ENCODE data around the gene TIGD7.
A peak's percentile ranks its signal among the peaks of the same experiment; 100 is the strongest.

The TIGD7 gene

GRCh38 chr16:3295783-3296182 lies 9.4 kb downstream of the TIGD7 start:
- no peak overlapping the region for H3K4me3 ChIP-seq (ENCODE audit: low read length)
- DNase-seq (ENCODE audit: low read depth), result no peak
- TF ChIP-seq CTCF (conservative IDR thresholded peaks at IDR 0.05; ENCODE audit: low read length), result no peak

GRCh38 chr16:3295209-3295608 lies 10.0 kb downstream of the TIGD7 start:
- DNase-seq (ENCODE audit: low read depth), result no peak
- no peak overlapping the region for H3K4me3 ChIP-seq (ENCODE audit: low read length)
- TF ChIP-seq CTCF (conservative IDR thresholded peaks at IDR 0.05; ENCODE audit: low read length), result no peak

DNA sequence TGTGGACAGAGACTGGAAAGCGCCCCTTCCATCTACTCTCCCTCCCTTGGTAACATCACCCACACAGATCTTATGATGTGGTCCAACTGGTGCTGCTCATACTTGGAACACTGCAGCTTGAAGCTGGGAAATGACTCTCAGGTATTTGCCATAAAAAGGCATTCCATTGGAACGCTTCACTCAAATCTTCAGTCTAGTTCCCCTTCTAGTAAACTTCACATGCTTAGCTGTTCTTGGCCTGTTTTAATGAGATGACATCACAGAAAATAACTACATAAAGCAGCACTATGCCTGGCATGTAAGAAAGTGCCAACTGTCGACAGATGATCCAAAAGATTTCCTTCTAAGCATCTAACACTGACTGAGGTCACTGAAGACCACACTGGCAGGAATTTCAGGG lies 12.6 kb downstream of the TIGD7 start:
- no peak for TF ChIP-seq CTCF (conservative IDR thresholded peaks at IDR 0.05; ENCODE audit: low read length)
- no peak overlapping the region for H3K4me3 ChIP-seq (ENCODE audit: low read length)
- DNase-seq (ENCODE audit: low read depth), result peak; percentile 67

DNA sequence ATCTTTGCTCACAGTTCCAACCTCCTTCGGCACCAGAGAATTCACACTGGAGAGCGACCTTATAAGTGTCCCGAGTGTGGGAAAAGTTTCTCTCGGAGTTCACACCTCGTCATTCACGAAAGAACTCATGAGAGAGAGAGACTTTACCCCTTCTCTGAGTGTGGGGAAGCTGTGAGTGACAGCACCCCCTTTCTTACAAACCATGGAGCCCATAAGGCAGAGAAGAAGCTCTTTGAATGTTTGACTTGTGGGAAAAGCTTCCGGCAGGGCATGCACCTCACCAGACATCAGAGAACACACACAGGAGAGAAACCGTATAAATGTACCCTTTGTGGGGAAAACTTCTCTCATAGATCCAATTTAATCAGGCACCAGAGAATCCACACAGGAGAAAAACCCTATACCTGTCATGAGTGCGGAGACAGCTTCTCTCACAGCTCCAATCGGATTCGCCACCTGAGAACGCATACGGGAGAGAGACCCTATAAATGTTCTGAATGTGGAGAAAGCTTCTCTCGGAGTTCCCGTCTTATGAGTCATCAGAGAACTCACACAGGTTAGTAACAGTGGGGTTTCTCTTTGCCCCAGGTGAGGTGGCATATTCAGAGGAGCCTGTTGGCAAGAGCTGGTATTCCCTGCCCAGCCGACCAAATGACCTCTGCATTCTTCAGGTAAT lies 15.1 kb downstream of the TIGD7 start:
- no peak for TF ChIP-seq CTCF (conservative IDR thresholded peaks at IDR 0.05; ENCODE audit: low read length)
- DNase-seq (ENCODE audit: low read depth), result no peak
- H3K4me3 ChIP-seq (ENCODE audit: low read length), result no peak overlapping the region

GRCh38 chr16:3285131-3285530 lies 20.1 kb downstream of the TIGD7 start:
- no peak for TF ChIP-seq CTCF (conservative IDR thresholded peaks at IDR 0.05; ENCODE audit: low read length)
- DNase-seq (ENCODE audit: low read depth), result no peak
- H3K4me3 ChIP-seq (ENCODE audit: low read length), result peak overlapping the region; percentile 97

- TF ChIP-seq CTCF (conservative IDR thresholded peaks at IDR 0.05; ENCODE audit: low read length), result no peak
- DNase-seq (ENCODE audit: low read depth), result no peak
- peak overlapping the region; percentile 97 for H3K4me3 ChIP-seq (ENCODE audit: low read length)
Measured at GRCh38 chr16:3283543-3284447, 21.4 kb downstream of the TIGD7 start.

Data from AG10803 (cell line).